Cardiac septum (tissue), 1 donor: Measurements from ENCODE around the gene CFAP100. TPM values are rescaled to one million over a fixed set of nuclear protein-coding genes. Genes with fewer than 3 reads are reported as not detected.

Experiments
- DNase-seq: peaks from one replicate; pipeline ENCODE4 v3.0.0-alpha.2; 2020; ENCODE audit warnings: low spot score
- intact Hi-C: fragments of 100-400 bp; cut with DNase I; formaldehyde crosslinking; loops from one replicate; pipeline ENCODE4 v1.14.0; 2022
- total RNA-seq: library from RNA; stranded (reverse); fragmentation: NEBNext Ultra II Directional; extraction: Animal tissue kit (Norgen Biotek cat#: 25700); gene quantifications from one replicate; pipeline ENCODE4 v1.2.1, GENCODE V29; 2021
- donor health status: DM: no; HTN: no; CAD: no.

CFAP100 gene
- total RNA-seq, 1 donor from 2014 or later = not detected

DNA sequence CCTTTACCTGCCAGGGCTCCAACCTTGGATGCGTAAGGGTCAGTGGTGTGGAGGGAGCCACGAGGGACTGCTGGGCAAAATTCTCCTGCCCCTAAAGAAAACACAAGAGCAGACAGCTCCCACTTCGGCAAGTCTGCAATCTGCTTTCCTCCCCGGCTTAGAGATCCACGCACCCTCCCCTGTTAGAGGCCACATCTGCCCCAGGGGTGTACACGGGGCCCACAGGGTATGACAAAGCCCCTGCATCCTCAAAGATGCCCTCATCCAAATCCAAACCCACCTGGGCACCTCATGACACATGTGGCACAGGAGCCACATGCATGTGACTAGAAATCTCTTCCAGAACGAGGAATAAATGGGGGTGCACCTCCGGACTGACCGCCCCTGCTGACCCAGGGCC is 55.5 kb downstream of the CFAP100 start:
- intact Hi-C loops = no loop called here
- DNase-seq = no peak

DNA sequence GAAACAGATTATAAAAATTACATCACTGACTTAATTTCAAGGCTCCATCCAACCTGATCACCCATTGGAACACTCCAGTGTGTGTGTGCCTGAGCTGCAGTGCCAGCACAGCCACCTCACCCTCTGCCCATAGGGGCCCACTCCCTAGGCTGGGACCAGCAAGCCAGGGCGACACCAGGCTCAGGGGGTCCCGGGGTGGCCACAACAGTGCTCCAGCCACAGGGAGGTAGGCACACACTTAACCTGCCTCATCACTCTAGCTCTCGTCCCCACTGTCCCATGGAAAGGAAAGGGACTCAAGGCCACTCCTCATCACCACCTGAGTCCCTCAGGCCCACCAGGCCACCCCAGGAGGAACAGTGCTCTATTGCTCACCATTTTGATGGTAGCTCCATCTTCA is 56.0 kb downstream of the CFAP100 start:
- intact Hi-C loops = no loop called here

DNA sequence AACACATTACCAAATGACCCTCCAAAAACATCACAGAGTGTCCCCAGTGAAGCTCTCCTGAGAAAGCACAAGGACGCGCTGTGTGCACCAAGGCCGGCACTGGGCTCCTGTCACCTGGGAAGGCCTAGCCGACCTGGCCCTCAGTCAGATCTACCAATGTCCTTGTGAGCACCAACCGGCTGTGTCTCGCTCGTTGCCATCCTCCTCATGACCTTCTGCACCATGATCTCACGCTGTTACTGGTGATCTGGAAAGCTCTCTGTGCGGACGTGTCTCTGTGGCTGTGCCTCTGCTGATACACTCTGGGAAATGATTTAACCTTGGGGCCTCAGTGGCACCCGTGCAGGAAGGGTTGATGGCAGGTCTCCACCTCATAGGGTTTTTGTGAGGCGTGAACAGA is 56.8 kb downstream of the CFAP100 start:
- no peak for DNase-seq
- intact Hi-C loops = no loop called here

More for the DNA sequence above, 56.0 kb downstream of the CFAP100 start:
- no peak for DNase-seq

DNA sequence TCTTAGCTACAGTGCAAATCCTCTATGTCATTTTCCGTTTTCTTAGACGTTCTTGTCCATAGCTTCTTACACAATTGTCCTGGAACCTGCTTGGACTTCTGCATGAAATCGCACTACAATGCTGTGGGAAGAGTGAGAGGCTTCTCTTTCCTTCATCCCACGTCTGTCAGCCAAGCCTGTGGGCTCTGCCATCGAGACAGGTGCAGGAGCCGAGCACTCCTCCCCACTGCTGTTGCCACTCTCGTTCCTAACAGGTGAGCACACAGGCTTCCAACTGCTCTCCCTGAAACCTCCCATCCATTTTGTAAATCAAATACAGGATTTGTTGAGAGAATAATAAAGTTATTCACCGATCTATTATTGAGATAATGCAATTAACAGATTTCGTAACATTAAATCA is 57.5 kb downstream of the CFAP100 start:
- DNase-seq = no peak
- intact Hi-C loops = no loop called here

DNA sequence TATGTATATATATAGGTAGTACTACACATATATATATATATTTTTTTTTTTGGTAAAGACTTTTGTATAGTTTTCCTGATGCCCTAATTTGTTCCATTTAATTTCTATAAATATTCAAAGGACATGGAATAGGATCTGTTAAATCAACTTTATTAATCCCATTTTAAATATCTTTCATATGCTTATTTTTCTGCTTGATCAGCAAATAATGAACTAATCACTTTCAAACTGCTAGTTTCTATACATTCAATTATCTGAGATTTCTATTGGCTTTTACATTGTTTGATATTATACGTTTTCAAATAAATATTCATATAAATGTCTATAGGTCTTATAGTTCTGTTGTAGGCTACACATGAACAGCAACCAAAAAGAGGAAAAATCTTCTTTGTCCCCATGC is 59.3 kb downstream of the CFAP100 start:
- intact Hi-C loops = no loop called here
- no peak for DNase-seq

DNA sequence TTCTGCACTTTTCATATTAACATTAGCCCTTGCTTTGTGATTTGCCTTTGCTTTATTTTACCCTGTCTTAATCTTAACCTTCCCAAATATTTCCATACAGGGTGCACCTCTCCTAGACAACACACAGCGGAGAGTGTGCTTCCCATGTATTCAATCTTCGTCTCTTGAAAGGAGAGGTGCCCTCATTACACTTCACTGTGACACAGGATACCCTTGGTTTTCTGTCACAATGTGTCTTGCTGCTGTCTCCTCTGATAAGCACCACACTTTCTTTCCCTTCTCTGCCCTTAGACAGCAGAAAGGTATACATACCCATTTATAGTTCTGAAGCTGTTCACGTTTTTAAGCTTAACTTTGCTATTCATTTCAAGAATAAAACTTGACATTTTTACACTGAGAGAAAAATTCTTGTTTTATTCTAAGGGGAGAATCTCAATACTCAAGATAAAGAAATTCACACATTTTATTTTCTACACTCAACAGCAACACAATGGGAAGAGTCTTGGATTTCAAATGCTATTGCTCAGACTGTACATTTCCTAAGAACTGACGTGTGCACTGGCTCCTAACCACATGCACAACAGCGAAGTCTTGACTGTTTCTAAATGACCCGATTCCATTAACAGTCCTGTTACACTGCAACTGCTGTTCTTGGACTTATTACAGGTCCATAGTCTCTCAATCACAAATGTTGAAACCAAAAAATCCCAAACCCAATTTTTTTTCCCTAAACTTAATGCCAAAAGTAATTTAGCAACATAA is 59.9 kb downstream of the CFAP100 start:
- DNase-seq = no peak
- intact Hi-C loops = no loop called here

DNA sequence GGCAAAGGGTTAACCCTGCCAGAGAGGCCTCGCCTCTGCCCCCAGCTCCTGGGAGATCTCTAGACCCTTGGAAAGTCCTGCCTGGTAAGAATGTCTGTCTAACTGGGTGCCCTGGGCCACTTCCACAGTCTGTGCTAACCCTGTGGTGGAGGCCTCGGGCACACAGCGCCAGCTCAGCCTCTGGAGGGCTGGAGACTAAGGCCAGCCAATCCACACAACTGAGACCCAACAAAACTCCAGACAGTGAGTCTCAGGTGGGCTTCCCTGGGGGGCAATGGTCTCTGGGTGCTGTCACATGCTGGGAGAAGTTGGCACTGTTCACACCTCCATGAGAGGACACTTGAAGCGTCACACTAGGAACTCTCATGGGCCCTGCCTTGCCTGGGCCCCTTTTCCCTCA is 61.5 kb downstream of the CFAP100 start:
- intact Hi-C loops = no loop called here
- no peak for DNase-seq

DNA sequence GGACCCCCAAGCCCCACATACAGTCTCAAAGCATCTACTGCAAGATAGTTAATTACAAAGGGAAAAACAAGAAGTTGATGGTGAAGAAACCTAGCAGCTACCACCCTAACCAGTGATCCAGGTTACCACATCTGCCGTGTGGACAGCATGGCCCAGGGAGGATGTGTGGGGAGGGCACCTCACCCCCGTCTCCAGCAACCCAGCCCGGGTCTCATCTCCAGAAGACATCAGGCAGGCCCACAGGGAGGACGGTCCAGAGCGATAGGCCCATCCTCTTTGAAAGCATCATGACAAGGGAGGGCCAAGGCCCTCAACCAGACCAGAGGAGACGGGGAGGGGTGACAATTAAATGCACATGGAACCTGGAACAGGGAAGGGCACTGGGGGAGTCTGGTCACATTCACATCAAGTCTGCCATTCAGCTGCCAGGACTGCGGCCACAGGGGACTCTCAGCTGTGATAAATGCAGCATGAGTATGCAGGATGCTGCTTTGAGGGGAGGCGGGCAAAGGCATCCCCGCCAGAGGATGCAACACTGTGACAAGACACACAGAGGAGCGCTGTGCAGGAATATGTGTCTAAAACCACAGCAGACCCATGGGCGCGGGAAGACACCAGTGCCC is 62.2 kb downstream of the CFAP100 start:
- intact Hi-C loops = no loop called here
- DNase-seq = no peak

DNA sequence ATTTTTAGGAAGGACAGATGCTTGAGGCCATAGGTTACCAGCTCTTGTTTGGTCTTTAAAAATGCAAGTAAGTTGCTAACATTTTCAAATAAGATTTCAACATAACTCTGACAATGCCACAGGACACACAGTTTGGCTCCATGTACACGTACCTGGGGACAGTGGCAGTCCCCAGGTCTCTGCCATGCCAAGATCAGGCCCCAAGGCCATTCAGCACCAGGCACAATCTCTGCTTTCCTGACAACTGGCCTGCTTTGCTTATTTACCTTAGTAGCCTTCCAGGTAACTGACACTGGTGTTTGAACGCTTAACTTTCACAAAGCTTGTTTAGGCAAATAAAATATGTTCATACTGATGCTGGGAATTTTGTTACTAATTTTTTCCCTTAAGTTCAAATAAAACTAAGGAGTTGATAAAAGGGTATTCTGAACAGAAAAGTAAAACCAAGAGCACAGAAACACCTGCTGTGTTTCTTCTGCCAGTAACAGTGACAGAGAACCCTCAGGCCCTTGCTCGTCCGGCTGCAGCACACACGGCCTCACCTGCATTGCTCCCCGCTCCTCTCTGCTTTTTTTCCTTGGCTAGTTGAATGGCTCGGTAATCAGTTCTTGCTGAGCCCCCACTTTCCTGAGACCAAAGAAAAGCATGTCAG is 64.5 kb downstream of the CFAP100 start:
- no peak for DNase-seq
- intact Hi-C loops = no loop called here

DNA sequence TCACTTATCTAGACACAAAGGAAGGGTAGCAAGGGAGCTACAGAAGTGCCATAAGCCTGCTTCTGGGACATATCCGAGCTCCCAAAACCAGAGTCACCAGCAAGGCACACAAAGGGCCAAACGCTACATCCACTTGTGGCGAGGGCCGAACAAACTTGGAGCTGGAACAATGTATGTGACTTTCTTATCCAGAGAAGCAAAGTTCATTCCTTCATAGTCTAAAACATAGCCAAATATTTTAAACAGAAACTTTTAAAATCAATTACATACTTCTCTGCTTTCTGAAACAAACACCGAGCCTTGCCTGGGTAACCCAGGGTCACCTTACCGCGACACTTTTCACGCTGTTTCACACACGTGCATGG is 65.0 kb downstream of the CFAP100 start:
- intact Hi-C loops = no loop called here
- no peak for DNase-seq

DNA sequence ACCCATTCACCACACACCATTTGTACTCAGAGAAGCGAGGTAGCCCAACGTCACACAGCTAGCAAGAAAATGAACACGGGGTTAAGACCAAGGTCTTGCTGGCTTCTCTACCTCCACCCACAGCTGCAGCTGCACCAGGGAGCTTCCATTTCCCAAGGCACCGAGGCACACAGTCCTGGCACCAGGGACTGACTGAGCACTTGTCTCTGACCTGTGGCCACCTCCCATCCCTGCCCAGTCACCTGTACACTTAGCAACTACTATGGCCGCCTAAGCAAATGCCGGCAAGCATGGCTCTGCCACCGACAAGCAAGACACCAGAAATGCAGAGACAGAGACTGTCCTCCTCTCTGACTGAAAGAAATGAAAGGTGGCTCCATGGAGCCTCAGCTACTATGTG is 65.7 kb downstream of the CFAP100 start:
- DNase-seq = no peak
- intact Hi-C loops = no loop called here

DNA sequence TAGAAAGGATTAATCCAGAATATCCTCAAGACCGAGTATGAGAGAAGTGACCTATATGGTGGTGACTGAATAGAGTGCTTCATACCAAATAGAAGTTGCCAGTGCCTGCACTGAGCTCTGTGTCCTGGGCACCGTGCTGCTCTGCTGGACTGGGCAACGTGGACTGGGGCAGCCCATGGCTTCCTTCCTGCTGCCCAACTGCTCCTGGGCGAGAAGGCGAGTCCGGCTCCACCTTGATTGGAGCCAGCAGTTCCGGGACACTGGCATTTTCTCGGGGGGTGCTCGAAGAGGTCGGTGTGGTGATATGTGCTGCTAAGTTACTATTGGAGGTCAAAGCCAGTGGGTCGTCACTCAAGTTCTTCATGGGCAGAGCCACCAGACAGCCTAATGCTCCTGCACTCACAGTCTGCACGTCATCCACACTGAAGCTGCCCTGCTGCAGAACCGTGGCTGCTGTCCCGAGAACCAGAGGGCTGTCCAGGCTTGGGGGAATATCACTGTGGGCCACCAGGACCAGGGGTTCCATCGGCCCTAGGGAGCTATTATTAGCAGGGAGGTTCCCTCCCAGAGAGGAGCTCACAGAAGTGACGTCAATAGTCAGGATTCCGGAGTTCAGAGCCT is 66.9 kb downstream of the CFAP100 start:
- intact Hi-C loops = no loop called here

DNA sequence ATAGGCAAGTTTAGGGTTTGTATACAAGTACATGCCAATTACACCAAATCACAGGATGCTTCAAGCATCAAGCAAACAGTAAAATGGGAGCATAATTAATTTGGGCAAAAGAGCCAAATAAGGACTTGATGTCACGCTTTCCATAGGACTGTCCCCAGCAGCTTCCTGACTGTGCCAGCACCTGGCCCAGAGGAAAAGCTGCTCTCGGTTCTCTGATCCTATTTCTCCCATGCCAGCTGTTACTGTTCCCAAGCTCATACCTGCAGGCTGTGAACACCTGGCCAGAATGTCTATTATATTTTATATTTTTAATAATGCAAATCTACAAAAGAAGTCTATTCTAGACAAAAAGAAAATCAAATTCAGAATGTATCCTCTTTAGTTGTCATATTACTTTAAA is 68.8 kb downstream of the CFAP100 start:
- DNase-seq = no peak
- intact Hi-C loops = no loop called here

More for the DNA sequence above, 66.9 kb downstream of the CFAP100 start:
- peak; percentile 33 for DNase-seq

DNA sequence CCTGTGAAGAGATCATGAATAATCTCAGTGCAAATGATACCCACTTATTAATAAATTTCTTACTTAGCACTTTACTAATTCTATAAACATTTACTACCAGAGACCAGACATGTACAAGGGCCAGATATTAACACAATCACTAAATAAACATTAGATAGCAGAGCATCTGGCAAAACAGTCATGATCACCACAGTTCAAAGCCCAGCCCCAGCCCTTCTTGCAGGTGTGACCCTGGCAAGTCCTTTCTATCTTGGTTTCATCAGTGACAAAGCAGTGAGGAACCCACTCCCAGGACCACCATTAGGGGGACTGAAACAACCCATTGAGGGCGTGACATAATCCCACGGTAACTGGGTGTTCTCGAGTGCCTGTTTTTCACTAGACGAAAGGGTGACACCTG is 69.4 kb downstream of the CFAP100 start:
- DNase-seq = no peak
- intact Hi-C loops = no loop called here

DNA sequence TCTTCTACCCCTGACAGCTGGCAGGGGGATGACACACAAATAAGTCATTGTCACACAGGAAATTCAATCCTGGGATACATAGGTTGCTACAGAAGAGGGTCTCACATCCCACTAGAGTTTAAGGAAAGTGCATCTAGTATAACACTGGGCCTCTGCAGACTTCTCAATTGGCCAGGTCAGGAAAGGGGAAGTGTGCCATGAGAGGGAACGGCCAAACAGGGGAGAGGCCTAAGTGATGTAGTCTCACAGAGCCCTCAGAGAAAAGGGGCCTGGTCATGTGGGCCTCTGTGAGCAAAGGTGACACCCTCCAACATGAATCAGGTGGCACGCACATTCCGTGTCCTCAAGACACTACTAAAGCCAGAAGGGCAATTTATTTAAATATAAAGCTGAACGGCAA is 69.8 kb downstream of the CFAP100 start:
- intact Hi-C loops = no loop called here

DNA sequence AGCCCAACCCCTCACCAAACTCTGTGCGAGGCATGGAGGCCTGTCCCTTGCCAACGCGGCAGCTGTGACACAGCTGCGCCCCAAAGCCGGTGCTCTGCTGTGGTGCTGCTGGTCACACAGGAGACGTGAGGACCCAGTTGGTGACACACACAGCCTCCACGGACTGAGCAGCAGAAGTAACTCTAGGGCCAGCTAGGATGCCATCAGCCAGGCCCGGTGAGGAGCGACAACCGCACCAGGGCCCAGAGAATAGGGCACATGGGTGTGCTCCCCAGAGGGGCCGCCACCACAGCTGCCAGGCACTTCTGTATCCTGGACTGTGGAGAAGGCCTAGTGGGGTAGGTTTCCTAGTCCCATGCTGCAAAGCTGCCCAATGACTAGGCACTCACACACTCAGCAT is 70.3 kb downstream of the CFAP100 start:
- intact Hi-C loops = loop anchor here (5.0 kb wide), 1 partner anchor 33 kb away; no protein-coding TSS in a partner anchor
- no peak for DNase-seq

More for the DNA sequence above, 69.8 kb downstream of the CFAP100 start:
- no peak for DNase-seq

DNA sequence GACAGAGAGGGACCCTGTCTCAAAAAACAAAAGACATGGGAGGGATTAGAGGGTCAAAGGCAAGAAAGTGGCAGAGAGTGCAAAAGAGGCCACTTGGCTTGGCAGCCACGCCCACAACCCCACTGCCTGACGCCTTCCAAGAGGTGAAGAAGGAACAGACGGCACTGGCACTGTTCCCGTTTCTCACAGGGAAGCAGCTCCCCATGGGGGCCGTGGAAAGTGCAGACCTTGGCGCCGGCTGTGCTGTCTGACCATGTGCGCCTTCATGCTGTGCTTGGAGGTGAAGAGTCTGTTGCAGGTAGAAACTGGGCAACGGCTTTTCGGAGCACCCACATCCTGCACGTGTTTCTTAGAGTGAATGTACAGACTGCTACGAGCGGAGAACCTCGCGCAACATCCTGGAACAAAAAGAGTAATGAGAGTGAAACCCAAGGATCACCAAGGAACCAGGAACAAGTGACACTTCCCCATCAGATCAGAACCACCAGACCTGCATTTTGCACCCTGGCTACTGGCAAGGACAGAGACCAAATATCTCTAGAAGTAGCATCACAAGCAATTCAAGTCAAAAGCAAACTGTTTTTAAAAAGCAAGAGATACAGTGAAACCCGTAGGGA is 71.3 kb downstream of the CFAP100 start:
- DNase-seq = no peak
- intact Hi-C loops = loop anchor here (5.0 kb wide), 1 partner anchor 34 kb away; no protein-coding TSS in a partner anchor

DNA sequence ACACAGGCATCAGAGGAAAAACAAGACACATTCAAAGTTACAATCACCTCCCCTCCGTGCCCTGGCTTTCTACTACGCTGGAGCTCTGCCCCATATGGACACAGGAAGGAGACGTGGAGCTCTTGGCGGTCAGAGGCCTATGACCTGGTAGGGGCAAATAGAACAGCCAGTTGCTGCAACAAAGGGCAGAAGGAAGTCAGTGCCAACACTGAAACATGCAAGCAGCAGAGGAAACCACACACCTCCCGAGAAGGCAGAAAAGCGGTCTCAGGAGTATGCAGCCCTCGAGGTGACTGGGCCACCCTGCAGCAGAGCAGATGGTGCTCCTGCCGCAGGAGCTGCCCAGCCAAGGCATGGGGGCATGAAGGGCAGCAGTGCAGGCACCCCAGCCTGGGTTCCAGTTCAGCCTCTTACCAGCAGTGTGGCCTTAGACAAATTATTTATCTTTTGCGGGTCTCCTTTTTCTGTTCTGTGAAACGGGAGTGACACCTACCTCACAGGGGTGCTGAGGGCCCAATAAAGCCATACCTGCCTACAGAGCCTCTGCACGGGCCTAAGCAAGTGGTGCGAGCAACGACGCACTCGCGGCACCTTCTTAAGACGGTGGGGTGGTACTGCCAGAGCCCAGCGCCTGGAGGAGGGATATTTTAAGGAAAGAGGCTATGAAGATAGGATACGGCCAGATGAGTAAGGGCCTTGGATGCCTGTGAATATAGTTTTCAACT is 72.3 kb downstream of the CFAP100 start:
- intact Hi-C loops = loop anchor here (5.0 kb wide), 1 partner anchor 35 kb away; no protein-coding TSS in a partner anchor

DNA sequence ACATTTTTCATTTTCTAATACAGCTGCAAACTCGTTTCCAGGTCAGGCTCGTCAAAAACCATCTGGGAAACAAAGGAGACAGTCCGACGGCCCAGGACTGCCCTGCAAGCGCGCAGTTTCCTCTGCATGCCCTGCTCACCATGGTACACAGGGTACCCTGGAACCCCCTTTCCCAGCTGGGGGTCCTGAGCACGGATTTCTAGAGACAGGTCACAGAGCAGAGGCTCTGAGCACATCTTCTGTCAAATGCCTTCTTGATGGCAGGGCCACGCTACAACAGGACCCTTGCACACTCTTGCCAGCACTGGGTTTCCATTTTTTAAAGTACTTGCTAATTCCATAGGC is 72.9 kb downstream of the CFAP100 start:
- DNase-seq = no peak

More for the DNA sequence above, 72.3 kb downstream of the CFAP100 start:
- DNase-seq = no peak

More for the DNA sequence above, 72.9 kb downstream of the CFAP100 start:
- intact Hi-C loops = loop anchor here (5.0 kb wide), 1 partner anchor 35 kb away; no protein-coding TSS in a partner anchor
